NK-92 (cell line): ENCODE data around the gene DPP6.

Experiments
- DNase-seq: peaks from one replicate; lab custom pipeline; 2025; ENCODE audit not compliant: unreplicated experiment; lab: John Stamatoyannopoulos, UW

The DPP6 gene

DNA sequence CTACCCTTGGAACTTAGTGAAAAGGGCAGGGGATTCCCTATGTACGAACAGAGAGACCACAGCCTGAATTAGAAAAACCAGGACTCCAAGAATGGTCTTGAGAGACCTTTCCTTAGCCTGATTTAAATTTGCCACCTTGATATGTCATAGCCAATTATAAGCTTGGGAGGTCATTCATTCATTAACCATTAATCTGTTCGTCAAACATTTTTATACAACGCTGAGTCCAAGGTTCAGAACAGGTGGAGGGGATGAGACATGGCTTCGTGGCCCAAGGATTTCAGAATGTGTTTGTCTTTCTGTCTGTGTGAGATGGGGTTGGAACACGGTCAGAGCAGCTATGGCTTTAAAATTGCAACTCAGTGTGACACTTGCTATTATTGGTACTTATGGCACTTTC lies 792.8 kb downstream of the DPP6 start:
- DNase-seq: no peak

DNA sequence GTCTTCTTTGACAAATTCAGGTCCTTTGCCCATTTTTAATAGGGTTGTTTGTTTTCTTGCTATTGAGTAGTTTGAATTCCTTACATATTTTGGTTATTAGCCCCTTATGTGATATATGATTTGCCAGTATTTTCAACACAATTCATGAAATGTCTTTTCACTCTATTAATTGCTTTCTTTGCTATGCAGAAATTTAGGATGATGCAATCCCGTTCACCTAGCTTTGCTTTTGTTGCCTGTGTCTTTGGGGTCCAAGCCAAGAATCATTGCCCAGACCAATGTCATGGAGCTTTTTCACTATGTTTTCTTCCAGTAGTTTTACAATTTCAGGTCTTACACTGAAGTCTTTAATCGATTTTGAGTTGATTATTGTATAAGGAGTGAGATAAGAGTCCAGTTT lies 796.3 kb downstream of the DPP6 start:
- no peak for DNase-seq

DNA sequence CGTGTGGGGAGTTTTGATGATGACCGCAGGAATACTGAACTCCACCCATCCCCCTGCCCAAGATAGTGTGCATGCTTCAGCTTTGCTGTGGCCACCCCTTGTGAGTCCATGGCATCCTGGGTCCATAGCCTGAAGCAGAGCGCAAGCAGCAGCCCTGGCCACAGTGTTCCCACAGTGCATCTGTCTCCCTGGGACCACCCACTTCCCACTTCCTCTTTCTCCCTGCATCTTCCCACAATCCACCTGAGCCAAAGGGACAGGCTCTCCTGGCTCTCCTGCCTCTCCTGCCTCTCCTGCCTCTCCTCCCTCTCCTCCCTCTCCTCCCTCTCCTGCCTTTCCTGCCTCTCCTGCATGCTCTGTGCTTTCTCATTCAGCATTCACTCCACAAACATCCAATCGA lies 800.0 kb downstream of the DPP6 start:
- DNase-seq: no peak

DNA sequence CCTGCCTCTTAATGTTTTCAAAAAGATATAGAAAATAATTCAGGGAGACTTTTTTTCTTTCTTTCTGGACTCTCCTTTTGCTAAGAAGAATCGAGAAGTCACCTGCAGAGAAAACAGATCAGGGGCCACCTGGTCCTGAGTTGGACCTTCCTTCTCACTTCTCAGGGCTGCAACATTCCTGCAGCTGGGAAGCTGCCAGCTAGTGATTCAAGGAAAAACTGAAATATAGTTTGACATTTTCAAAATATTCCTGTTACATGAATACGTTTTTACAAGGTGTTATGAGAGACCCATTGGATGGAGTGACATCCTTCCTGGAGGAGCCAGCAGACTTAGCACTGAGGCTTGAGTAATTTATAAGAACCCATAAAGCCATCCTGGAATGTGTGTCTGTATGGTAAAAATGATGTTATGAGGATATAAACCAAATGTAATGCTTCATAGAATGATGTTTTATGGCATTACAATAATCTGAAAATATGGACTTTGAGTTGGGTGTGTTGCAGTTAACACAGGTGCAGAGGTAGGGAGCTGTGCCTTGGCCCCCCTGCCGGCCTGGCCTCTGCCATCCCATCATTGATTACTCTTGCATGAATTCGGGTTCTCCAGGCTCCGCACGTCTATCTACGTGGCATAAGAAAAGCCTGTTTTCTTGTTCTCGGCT lies 801.0 kb downstream of the DPP6 start:
- no peak for DNase-seq

DNA sequence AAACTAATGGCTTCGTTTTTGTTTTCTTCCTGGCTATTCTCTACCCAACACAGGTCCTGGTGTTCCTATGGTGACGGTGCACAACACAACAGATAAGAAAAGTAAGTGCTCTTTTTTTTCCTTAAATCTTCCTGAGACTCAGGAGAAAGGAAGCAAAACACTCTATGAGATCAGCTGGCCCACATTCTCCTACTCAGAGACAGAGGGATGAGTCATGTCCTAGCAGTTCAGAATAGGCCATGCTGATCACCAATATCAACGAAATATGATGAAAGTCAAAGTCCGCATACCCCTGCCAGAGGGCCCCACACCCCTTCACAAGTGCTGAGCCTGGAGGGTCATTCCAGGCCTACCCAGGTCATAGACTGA lies 801.5 kb downstream of the DPP6 start:
- DNase-seq: no peak

DNA sequence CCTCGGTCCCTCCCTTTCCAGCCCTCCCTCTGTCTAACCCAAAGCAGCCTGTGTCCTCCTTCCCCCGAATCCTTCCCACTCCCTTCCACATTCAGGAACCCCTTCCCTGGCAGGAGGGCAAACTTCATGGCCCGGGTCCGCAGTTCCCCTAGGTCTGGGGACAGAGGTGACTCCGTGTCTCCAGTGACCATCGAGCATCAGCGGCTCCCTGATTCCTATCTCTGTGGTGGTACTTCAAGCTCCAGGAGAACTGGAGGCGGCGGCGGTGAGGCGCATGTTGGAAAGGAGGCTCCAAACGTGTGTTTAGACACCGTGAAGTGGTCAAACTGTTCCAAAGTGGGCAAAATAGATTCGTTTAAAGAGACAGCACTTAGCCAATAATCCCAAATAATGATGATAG lies 802.6 kb downstream of the DPP6 start:
- no peak for DNase-seq

DNA sequence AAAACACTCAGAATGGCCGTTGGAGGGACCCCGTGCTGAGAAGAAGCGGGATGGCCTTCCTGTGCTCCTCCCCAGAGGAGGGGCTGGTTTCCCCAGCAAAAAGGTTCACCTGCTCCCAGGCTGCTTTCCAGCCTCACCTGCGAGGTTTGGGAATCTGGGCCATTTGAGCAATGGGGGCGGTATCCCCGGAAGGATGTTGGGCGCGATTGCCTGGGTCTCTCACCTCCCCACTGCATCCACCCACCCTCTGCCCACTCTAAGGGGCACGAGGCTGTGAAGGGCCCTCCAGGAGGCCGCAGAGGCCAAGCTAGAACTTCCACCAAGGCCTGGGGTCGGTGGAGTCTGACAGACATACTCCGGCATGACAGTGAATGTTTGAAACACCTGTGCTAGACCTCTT lies 803.2 kb downstream of the DPP6 start:
- no peak for DNase-seq

DNA sequence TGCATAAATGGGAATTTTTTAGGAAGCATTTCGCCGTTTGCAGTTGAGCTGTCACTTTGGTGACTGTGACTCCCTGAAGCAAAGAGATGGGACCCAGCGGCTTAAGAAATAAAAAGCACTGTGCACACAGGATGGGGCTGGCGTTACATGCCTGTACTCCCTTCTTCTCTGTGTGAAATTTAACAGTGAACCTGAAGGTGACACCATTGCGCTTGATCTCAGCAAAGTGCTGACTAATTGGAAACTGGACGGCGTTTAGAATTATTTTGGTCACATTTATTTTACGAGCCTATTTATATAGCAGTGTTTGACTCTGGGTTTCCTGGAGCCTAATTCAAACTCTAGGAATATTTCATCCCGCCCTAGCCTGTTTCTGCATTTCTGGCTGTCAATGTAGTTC lies 804.5 kb downstream of the DPP6 start:
- DNase-seq: no peak

DNA sequence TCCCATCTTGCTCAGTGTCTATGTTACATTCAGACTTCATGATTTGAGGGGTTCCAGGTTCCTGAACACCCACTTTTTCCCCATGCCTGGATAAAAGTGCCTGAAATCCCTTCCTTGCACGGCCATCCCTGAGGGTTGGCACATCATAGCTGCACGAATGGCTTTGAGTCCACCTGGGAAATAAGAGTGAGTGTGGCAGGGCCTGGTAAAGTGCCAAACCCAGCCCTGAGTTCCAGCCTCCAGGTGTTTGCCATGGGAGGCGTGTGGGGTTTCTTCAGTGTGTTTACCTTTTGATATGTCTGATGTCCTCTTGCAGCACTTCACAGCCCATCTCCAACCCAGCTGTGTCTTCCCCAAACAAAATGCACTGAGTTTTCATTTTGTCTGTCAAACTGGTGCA lies 805.0 kb downstream of the DPP6 start:
- DNase-seq: no peak

DNA sequence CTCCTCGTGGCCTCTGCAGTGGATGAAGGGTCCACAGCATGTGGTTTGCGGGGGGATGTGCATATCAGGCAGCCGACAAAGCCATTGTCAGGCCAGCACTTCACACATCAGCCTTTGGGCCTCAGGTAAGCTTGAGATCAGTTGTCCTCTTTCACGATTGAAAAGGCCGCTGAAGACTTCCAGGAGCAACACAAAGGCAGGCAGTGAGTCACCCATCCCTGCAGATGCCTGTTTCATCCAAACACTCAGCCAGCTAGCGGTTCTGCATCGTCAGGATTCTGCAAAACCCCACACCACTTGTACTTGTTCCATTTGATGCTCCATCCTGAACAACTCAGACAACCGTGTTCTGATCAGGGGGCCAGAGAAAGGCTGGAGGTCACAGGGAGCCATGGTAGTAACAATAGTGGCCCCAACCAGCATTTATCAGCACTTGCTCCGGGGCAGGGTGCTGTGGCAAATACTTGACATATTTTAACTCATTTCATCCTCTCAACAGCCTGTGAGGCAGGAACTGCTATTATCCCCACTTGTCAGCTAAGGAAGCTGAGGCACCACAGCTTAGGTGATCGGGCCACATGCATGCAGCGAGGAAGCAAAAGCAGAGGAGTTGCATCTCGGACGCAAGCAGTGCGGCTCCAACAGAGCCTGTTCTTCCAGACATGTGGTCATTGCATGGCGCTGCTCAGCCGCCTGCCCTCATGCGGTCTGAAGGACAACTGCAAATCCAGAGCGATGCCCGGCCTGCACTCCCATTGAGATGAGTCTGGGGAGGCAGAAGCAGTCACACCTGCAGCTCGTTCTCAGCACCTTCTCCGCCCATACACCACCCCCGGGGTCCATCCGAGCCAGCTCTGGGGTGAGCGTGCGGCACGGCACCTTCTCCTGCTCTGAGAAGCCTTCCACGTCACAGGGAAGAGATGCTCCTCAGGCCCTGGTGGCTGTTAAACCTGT lies 805.8 kb downstream of the DPP6 start:
- DNase-seq: no peak

DNA sequence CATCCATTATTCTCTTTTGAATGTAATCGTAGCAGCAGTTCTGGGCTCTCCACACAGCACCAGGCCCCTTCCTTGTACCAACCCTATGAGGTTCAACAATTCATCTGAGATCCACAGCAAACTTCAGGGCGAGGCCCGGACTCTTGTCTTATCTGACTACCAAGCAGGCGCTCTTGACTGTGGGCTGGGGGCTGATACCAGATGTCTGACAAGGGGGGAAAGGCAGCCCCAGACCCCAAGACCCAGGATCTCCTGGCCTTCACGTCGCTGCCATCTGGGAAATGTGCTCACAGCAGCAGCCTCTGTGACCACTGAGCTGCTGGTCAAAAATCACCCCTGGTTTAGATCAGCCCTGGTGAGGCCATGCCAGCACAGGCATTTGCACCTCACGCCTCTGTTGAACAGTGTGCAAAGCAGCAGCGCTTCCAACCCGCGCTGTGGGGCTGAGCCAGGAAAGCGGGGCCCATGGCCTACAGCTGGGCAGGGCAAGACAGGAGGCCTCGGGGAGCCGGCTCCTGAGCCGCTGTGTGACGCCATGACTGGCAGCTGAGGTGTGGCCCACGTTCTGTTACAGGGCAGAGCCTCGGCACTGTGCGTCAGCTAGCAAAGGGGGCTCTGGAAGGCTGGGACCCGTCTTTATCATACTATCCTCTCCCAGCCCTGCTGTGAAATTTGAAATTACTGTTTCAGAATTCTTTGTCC lies 806.8 kb downstream of the DPP6 start:
- no peak for DNase-seq

DNA sequence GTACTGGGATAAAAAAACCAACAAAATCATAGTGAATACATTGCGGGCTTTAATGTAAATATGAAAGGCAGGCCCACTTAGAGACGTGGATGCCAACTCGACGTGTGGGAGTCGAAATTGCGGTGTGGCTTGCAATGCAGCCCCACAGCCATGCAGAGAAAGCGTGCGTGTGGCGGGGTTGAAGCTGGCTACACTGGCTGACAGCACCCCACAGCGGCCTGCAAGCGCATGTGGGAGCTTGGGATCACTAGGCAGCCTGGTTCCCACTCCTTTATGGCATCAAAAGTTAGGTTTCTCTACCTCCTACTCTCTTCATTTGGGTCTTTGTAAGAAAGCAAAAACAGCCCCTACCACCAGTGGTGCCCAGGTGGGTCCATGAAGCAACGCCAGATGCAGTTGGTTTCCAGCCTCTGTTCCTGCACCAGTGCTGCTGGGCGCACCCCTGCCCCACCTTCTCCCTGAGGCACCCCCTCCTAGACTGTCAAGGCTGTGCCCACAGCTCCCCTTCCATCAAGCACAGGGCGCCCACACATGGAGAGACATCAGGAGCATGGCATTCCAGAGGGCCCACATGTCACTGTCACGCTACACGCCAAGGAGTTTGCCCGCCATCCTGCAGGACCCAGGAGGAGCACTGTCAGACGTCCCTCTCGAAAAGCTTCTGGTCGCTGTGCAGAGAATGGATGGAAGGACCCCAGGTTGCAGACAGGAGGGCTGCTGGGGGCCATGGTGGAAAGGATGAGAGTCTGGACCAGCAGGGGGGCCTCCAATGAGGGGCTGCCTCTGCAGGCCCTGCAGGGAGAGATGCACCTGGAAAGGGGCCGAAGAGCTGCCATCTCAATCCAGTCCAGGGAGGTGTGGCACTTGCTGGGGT lies 807.8 kb downstream of the DPP6 start:
- DNase-seq: no peak

DNA sequence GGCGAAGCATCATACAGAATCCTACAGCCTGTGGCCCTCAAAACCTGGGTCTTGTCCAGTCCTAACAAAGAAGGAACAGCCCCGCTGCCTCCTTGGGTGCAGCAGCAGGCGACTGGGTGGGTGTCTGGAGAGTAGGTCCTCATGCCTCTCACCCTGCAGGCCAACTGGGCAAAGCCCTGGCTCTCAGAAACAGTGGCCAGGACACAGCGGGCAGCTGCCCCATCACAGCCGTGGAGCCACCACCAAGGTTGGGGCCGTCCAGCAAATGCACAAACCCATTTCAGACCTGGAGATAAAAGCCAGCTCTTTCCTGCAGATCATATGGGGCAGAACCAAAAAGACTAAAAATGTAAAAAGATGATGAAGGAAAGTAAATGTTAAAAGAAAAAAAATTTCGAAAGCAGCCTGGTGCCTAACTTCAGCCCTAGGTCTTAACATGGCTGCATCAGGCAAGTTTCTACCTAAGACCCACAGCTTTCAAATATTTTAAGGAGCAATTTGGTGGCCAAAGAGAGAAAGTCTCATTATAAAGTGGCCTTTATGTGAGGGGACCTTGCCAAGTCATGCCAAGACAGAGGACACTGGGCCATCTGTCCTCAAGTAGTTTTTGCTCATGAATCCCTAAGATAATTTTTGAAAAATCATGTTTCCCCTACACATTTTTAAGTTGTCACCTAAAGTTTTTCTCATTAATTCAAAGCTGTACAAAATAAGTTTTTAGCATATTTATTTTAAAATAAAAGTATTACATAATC lies 808.6 kb downstream of the DPP6 start:
- no peak for DNase-seq

DNA sequence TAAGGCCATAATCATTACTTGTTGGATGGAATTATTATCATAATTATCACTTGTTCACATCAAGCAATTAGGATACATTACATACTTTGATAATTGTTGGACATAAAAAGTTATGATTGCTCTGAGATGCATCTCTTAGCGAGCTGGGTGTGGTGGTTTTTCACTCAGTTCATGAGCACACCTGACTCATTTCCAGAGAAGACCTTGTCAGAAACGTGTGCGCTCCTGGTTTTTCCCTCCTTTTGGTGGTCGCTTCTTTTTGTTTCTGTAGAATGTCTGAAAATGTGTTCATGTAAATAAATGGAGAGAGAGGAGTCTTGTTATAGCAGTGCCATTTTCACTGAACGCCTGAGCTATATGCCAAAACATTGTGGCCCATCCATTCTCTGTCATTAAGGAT lies 809.4 kb downstream of the DPP6 start:
- no peak for DNase-seq

DNA sequence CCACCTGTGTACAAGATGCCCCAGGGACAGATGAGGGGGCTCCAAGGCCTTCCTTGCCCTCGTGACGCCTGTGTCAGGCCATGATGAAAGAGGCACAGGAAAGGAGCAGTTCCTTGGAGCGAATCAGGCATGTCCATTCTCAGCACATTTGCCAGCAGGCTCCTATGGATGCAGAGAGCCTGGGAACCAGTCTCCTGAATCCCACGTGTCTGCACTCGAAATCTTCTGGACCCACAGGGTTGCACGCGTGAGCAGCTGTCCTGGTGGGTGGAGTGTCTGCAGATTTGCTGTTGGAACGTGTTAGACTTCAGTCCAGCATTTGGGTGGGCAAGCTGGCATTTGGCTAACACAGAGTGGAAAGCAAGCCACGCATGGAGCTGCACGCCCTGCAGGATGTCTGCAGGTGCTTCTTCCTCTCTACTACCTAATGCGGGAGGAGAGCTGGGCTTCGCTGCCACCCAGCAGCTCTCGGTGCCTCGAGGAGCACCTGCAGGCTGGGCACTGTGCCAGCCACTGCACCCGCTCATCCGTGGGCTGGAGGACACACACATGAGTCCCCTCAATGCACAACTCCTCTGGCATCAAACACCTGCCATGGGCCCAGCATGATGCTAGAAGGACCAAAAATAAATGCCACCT lies 810.1 kb downstream of the DPP6 start:
- no peak for DNase-seq

DNA sequence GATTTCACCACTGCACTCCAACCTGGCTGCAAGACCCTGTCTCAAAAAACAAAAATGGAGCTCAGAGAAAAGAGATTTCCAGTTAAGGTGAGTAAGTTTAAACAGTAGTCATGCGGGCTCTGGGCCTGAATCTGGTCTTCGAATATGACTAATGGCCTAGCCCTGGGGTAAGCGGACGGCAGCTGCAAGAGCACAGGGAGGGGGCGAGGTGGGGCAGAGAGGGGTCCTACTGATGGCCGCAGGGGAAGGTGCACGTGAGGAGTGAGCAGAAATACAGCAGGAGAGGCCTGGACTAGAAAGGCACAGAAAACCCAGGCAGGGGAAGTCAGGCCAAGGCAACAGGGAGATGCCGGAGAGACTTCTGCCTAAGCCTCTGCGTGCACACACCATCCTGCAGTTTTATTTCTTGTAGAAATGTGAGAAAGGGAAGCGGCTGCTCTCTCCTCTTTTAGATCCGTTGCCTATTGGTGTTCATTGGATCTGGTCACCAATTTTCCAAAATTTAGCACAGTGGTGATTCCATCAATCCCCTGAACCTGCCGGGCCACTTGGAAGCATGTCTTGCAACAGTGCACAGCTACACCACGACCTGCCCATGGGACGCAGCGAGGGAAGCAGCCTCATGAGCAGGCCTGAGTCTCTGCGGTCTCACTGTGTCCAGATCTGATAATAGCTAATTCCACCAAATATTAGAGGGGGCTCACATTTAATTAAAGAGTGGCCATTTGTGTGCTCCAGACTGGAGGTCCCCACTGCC lies 811.7 kb downstream of the DPP6 start:
- DNase-seq: no peak

DNA sequence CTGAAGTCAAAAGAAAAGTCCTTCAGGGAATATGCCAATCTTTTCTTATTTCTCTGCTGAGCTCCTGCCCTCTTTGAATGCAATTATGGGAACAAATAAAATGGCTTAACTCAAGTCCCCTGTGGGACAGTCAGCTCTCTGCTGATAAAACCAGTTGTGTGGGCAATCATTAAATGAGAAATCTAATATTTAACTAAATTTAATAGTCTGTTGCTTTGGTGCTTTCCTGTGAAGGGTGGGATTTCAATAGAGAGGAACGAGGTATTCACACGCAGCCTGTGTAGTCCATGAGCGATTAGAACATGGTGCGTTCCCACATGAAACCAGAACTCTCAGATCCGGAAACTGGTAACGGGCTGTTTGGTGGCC lies 812.3 kb downstream of the DPP6 start:
- no peak for DNase-seq

DNA sequence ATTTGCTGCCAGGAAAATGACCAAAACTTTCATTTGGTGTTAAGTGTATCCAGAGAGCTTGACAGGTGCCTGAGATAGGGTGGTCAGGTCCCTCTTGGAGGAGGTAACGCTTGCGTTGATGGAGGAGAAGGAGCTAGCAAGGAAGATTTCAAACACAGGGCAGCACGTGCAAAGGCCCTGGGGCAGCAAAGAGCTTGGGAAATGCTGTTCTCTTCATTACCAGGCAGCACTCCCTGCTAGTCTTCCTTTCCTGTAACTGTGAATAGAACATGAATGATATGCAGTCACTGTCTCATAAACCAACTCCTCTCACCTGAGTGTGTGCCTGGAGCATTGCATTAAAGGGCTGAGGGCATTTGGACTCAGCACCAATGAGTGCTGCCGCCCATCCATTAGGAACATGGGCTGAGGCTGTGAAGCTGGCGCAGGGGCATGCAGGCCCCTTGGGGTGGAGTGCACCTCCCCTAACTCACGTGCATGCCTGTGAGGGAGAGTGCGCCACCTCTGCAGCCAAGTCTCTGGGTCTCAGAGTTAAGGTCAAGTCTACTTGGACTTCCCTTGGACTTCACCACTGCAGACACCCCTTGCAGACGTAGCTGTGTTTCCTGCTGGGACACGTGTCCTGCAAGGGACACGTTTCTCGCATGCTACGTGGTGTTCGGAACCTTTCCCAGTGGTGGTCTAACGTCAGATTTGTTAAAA lies 813.9 kb downstream of the DPP6 start:
- no peak for DNase-seq

DNA sequence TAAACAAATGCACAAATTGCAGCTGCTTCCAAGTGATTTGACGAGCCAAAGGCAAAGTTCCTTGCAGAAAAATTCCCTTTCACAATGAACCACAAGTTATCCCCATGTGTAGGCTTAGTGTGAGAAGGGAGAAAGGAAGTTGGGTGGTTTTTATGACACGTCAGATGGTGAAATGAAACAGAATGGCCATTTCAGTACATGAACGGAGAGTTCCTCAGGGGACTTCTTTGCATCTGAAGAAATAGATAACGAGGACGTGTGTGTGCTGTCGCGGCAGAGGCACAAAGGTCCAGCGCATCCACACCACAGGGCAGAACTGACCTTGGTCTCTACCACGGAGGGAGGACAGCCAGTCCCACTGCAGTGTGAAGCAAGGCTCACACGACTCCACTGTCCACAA lies 814.9 kb downstream of the DPP6 start:
- DNase-seq: no peak
